Measurements from ENCODE around the gene CCDC134. TPM values are rescaled to one million over a fixed set of nuclear protein-coding genes. Genes with fewer than 3 reads are reported as not detected.
A peak's percentile ranks its signal among the peaks of the same experiment; 100 is the strongest.

The CCDC134 gene
- total and polyA plus RNA-seq, 9 donors: 1.3 to 13.3 (median 8.7) TPM

DNA sequence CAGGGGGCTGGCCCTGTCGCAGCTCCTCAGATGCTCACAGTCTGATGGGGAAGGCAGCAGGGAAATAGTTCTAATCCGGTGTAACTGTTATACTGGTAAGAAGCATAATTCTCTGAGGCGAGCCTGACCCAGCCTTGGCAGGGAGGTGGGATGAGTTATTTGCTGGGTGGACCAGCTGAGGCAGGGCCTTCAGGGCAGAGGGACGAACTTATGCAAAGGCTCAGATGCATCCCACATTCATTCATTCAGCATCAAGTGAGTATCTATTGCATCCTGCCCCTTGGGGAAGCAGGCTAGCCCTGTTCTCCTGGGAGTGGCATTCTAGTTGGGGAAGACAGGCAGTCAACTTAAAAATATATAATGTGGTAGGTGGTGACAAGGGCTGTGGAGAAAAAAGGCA, 18.8 kb downstream of the CCDC134 start:
- no peak for DNase-seq
- TF ChIP-seq, protein P1, sequence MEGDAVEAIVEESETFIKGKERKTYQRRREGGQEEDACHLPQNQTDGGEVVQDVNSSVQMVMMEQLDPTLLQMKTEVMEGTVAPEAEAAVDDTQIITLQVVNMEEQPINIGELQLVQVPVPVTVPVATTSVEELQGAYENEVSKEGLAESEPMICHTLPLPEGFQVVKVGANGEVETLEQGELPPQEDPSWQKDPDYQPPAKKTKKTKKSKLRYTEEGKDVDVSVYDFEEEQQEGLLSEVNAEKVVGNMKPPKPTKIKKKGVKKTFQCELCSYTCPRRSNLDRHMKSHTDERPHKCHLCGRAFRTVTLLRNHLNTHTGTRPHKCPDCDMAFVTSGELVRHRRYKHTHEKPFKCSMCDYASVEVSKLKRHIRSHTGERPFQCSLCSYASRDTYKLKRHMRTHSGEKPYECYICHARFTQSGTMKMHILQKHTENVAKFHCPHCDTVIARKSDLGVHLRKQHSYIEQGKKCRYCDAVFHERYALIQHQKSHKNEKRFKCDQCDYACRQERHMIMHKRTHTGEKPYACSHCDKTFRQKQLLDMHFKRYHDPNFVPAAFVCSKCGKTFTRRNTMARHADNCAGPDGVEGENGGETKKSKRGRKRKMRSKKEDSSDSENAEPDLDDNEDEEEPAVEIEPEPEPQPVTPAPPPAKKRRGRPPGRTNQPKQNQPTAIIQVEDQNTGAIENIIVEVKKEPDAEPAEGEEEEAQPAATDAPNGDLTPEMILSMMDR (IDR thresholded peaks at IDR 0.05): no peak
- TF ChIP-seq POLR2A (IDR thresholded peaks at IDR 0.05) (no peak), EP300 (IDR thresholded peaks at IDR 0.05) (no peak)

GRCh38 chr22:41820447-41820846, 20.0 kb downstream of the CCDC134 start:
- intact Hi-C loops (cut with DNase I): loop anchor here in 2 of 4 donors (10.0 kb wide), 1 partner anchor 124 kb away; the partner anchor contains the start of gene CENPM (in 2 of the 2)
- H3K27ac ChIP-seq: no peak overlapping the region
- peaks cover 8% of the 10 kb centered on the region for H3K4me1 ChIP-seq (ENCODE audit: insufficient read depth)
- TF ChIP-seq POLR2A (IDR thresholded peaks at IDR 0.05) (no peak), EP300 (IDR thresholded peaks at IDR 0.05) (no peak)
- TF ChIP-seq, protein P1 (IDR thresholded peaks at IDR 0.05): no peak
- DNase-seq: no peak
- 87 to 88% (median 87%) methylated on average over 5 of the region's 5 CpGs for WGBS, 3 donors
- H3K9me3 ChIP-seq: no peaks in the 10 kb centered on the region
- H3K27me3 ChIP-seq: no peaks in the 10 kb centered on the region
- H3K4me3 ChIP-seq: no peak overlapping the region
- no peaks in the 10 kb centered on the region for H3K36me3 ChIP-seq

More for the DNA sequence above, 18.8 kb downstream of the CCDC134 start:
- WGBS, 3 donors: 95 to 97% (median 95%) methylated on average over 4 of the region's 4 CpGs
- intact Hi-C loops (cut with DNase I): no loop called here
- no peaks in the 10 kb centered on the region for H3K27me3 ChIP-seq
- no peaks in the 10 kb centered on the region for H3K36me3 ChIP-seq
- H3K27ac ChIP-seq: no peak overlapping the region
- H3K9me3 ChIP-seq: no peaks in the 10 kb centered on the region
- no peak overlapping the region for H3K4me3 ChIP-seq
- H3K4me1 ChIP-seq (ENCODE audit: insufficient read depth): peaks cover 8% of the 10 kb centered on the region

DNA sequence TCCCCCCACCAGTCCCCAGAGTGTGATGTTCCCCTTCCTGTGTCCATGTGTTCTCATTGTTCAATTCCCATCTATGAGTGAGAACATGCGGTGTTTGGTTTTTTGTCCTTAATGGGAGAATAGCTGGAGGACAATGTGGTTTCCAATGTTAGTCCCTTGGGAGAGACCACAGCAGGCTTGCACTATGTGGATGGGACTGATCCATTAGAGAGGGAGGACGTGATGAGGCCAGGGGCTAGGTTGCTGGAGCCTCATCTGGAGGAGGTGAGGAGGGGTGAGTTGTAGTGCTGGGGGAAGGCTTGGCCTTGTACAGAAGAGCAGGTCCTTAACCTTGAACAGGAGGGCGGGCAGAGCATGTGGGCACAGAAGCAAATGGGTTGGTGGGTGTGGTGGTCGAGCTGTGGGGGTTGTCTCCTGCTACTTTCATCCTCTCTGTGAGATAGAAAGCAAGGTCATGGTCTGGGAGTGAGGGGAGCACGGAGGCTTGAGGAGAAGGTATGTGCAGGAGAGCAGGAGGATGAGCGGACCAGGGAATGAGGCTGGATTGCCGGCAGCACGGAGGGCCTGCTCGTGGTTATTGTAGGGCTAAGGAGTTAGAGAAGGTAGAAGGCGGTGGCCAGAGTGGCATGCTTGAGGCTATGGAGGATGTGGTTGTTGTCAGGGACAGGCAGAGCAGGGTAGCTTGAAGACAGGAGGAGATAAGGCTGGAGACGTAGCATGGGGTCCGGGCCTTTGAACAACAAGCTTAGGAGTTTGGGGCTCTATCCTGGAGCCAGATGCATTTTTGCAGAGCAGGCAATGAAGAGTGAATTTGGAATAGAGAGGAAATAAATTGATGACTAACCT, 21.2 kb downstream of the CCDC134 start:
- WGBS, 3 donors: 79 to 81% (median 81%) methylated on average over 12 of the region's 12 CpGs
- H3K27ac ChIP-seq: no peak overlapping the region
- H3K4me1 ChIP-seq (ENCODE audit: insufficient read depth): peaks cover 12% of the 10 kb centered on the region
- H3K36me3 ChIP-seq: no peaks in the 10 kb centered on the region
- intact Hi-C loops (cut with DNase I): loop anchor here in 2 of 4 donors (10.0 kb wide), 1 partner anchor 123 kb away; the partner anchor contains the start of gene CENPM (in 2 of the 2)
- no peaks in the 10 kb centered on the region for H3K27me3 ChIP-seq
- no peak overlapping the region for H3K4me3 ChIP-seq
- no peaks in the 10 kb centered on the region for H3K9me3 ChIP-seq
- no peak for TF ChIP-seq POLR2A (IDR thresholded peaks at IDR 0.05)
- TF ChIP-seq EP300 (IDR thresholded peaks at IDR 0.05): no peak
- TF ChIP-seq, protein P1 (IDR thresholded peaks at IDR 0.05): no peak
- DNase-seq: no peak

GRCh38 chr22:41822317-41823057, 22.0 kb downstream of the CCDC134 start:
- peaks cover 15% of the 10 kb centered on the region for H3K4me1 ChIP-seq (ENCODE audit: insufficient read depth)
- H3K36me3 ChIP-seq: no peaks in the 10 kb centered on the region
- no peak for TF ChIP-seq EP300 (IDR thresholded peaks at IDR 0.05)
- TF ChIP-seq, protein P1 (IDR thresholded peaks at IDR 0.05): peak in 2 of 3 donors; percentile 37 to 42
- no peak overlapping the region for H3K4me3 ChIP-seq
- no peaks in the 10 kb centered on the region for H3K27me3 ChIP-seq
- H3K27ac ChIP-seq: no peak overlapping the region
- intact Hi-C loops (cut with DNase I): loop anchor here in 2 of 4 donors (10.0 kb wide), 1 partner anchor 122 kb away; the partner anchor contains the start of gene CENPM (in 2 of the 2)
- no peaks in the 10 kb centered on the region for H3K9me3 ChIP-seq
- no peak for DNase-seq
- 83 to 93% (median 90%) methylated on average over 3 of the region's 3 CpGs for WGBS, 3 donors

Data from ovary (tissue), 9 donors.